ENCODE data around the gene LCP1.

DNA sequence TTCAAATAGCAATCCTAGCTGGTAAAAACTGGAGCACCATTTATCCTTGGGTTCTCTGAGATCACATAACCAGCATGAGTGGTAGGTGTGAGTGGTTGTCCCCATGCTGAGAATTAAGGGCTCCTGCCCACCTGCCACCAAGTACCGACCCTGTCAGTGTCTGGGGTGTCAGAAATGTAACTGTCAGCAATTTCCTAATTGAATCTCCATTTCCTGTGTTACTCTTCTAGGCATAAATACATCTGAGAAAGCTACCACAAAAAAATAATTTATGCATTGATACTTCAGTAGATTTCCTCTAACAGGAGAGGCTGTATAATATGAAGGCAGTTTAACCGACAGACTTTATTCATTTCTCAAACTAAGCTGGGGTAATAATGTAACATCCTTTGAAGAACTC, 102.2 kb downstream of the LCP1 start:
- TF ChIP-seq CHD2 (IDR thresholded peaks at IDR 0.05; ENCODE audit: low read length, partially characterized antibody), result no peak
- TF ChIP-seq, protein P1, sequence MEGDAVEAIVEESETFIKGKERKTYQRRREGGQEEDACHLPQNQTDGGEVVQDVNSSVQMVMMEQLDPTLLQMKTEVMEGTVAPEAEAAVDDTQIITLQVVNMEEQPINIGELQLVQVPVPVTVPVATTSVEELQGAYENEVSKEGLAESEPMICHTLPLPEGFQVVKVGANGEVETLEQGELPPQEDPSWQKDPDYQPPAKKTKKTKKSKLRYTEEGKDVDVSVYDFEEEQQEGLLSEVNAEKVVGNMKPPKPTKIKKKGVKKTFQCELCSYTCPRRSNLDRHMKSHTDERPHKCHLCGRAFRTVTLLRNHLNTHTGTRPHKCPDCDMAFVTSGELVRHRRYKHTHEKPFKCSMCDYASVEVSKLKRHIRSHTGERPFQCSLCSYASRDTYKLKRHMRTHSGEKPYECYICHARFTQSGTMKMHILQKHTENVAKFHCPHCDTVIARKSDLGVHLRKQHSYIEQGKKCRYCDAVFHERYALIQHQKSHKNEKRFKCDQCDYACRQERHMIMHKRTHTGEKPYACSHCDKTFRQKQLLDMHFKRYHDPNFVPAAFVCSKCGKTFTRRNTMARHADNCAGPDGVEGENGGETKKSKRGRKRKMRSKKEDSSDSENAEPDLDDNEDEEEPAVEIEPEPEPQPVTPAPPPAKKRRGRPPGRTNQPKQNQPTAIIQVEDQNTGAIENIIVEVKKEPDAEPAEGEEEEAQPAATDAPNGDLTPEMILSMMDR (IDR thresholded peaks at IDR 0.05), result no peak
- TF ChIP-seq, protein P2, sequence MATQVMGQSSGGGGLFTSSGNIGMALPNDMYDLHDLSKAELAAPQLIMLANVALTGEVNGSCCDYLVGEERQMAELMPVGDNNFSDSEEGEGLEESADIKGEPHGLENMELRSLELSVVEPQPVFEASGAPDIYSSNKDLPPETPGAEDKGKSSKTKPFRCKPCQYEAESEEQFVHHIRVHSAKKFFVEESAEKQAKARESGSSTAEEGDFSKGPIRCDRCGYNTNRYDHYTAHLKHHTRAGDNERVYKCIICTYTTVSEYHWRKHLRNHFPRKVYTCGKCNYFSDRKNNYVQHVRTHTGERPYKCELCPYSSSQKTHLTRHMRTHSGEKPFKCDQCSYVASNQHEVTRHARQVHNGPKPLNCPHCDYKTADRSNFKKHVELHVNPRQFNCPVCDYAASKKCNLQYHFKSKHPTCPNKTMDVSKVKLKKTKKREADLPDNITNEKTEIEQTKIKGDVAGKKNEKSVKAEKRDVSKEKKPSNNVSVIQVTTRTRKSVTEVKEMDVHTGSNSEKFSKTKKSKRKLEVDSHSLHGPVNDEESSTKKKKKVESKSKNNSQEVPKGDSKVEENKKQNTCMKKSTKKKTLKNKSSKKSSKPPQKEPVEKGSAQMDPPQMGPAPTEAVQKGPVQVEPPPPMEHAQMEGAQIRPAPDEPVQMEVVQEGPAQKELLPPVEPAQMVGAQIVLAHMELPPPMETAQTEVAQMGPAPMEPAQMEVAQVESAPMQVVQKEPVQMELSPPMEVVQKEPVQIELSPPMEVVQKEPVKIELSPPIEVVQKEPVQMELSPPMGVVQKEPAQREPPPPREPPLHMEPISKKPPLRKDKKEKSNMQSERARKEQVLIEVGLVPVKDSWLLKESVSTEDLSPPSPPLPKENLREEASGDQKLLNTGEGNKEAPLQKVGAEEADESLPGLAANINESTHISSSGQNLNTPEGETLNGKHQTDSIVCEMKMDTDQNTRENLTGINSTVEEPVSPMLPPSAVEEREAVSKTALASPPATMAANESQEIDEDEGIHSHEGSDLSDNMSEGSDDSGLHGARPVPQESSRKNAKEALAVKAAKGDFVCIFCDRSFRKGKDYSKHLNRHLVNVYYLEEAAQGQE (IDR thresholded peaks at IDR 0.05; ENCODE audit: low read depth, low read length), result no peak
- no peak for TF ChIP-seq EP300 (IDR thresholded peaks at IDR 0.05; ENCODE audit: borderline replicate concordance in 1 of 2, low read depth in 1 of 2, low read length in 1 of 2)
- TF ChIP-seq RCOR1 (IDR thresholded peaks at IDR 0.05; ENCODE audit: low read length), result no peak
- no peak for TF ChIP-seq NFIC (IDR thresholded peaks at IDR 0.05; ENCODE audit: borderline replicate concordance)
- TF ChIP-seq MEF2A (IDR thresholded peaks at IDR 0.05; ENCODE audit: borderline replicate concordance, low read depth), result no peak
